K562 (cell line): ENCODE data around the gene DAW1. TPM values are rescaled to one million over a fixed set of nuclear protein-coding genes. Genes with fewer than 3 reads are reported as not detected.

ENCODE experiments used
- ATAC-seq: fragments of 200-7000 bp; cut with Tn5 transposase; 3 replicates; pipeline ENCODE4 v1.9.1; 2020; ENCODE audit warnings: moderate library complexity
- BruUV-seq: library from RNA; stranded (reverse); fragments of 400-500 nt; replicated peaks from 2 replicates; lab custom pipeline; 2021; lab: Mats Ljungman, UMichigan
- CTCF ChIA-PET: fragments of 300-600 bp; formaldehyde crosslinking; extraction: SDS; loops from one replicate; lab custom pipeline; 2021; ENCODE audit warnings: low intra/inter-chr PET ratio; lab: Yijun Ruan, JAX
- POLR2A ChIA-PET: fragments of 300-600, 350-650 bp; sonication (Branson Sonifier 250); formaldehyde crosslinking; extraction: SDS; loops from one replicate; lab custom pipeline; 2021; ENCODE audit warnings: antibody characterized with exemption, inconsistent platforms; lab: Yijun Ruan, JAX
- DNase-seq, 4 experiments: peaks; one replicate each; pipeline versions ENCODE4 v3.0.0 to v3.0.0-alpha.2; 2011 to 2018; ENCODE audit warnings: low spot score in 3 of 4, mixed read lengths in 3 of 4; ENCODE audit errors: extremely low read depth in 1 of 4
- FAIRE-seq: peaks from 2 replicates; lab custom pipeline; 2011; peaks lifted over from hg19 to GRCh38; lab: Jason Lieb, UNC
- H2AFZ ChIP-seq: 2 replicates; pipeline ENCODE4 v1.6.0; 2011; ENCODE audit warnings: low read depth, low read length, control low read depth, inconsistent platforms
- H3K27ac ChIP-seq: fragments of 200-600 bp; 3 replicates; pipeline ENCODE4 v1.8.0; 2011; ENCODE audit warnings: low read depth, mild to moderate bottlenecking, control low read depth, inconsistent platforms, low read length, moderate library complexity, mixed read lengths; ENCODE audit errors: extremely low read depth
- H3K27me3 ChIP-seq, 2 experiments: fragments of 300-600 bp in 1 of 2; 2 replicates in 1 of 2; 3 replicates in 1 of 2; pipeline versions ENCODE4 v1.6.0 to v1.8.0; 2011; ENCODE audit warnings: inconsistent platforms in 2 of 2, low read length in 2 of 2, mild to moderate bottlenecking in 1 of 2, mixed read lengths in 1 of 2, moderate library complexity in 1 of 2; ENCODE audit not compliant: control insufficient read depth in 2 of 2, insufficient read depth in 2 of 2
- H3K36me3 ChIP-seq: fragments of 300-600 bp; 3 replicates; pipeline ENCODE4 v1.8.0; 2011; ENCODE audit warnings: mild to moderate bottlenecking, low read length, inconsistent platforms; ENCODE audit not compliant: control insufficient read depth, insufficient read depth
- H3K4me1 ChIP-seq, 2 experiments: fragments of 200-600 bp in 1 of 2; replicated peaks in 1 of 2; 2 replicates in 1 of 2; 3 replicates in 1 of 2; pipeline versions ENCODE4 v1.5.1 to v1.8.0; 2011; ENCODE audit warnings: inconsistent platforms in 2 of 2, low read length in 2 of 2, mild to moderate bottlenecking in 1 of 2, mixed read lengths in 1 of 2, moderate library complexity in 1 of 2; ENCODE audit not compliant: control insufficient read depth in 2 of 2, insufficient read depth in 2 of 2
- H3K4me2 ChIP-seq: 2 replicates; pipeline ENCODE4 v1.6.1; 2011; ENCODE audit warnings: low read length, control low read depth, inconsistent platforms, mixed read lengths; ENCODE audit not compliant: insufficient read depth
- H3K4me3 ChIP-seq: fragments of 200-600 bp; sonication (generic), shearing (Covaris generic); 2 replicates; pipeline ENCODE4 v1.5.1; 2016; ENCODE audit warnings: control low read depth, inconsistent platforms
- H3K79me2 ChIP-seq: fragments of 200-600 bp; 3 replicates; pipeline ENCODE4 v1.8.0; 2011; ENCODE audit warnings: low read length, inconsistent platforms; ENCODE audit not compliant: control insufficient read depth, insufficient read depth
- H3K9ac ChIP-seq, 2 experiments: 2 replicates each; pipeline versions ENCODE4 v1.6.0 to v1.6.1; 2011; ENCODE audit warnings: low read depth in 2 of 2, low read length in 2 of 2, control low read depth in 1 of 2, inconsistent platforms in 1 of 2, mild to moderate bottlenecking in 1 of 2, mixed read lengths in 1 of 2; ENCODE audit not compliant: insufficient read depth in 1 of 2
- H3K9me1 ChIP-seq: one replicate; pipeline ENCODE4 v1.6.0; 2011; ENCODE audit warnings: inconsistent platforms, mild to moderate bottlenecking, low read length, moderate library complexity; ENCODE audit not compliant: control insufficient read depth, insufficient read depth
- H3K9me3 ChIP-seq: replicated peaks from 2 replicates; pipeline ENCODE4 v1.5.1; 2011; ENCODE audit warnings: low read depth, low read length, inconsistent platforms; ENCODE audit not compliant: control insufficient read depth, insufficient read depth
- H4K20me1 ChIP-seq: replicated peaks from 2 replicates; pipeline ENCODE4 v1.6.1; 2011; ENCODE audit warnings: low read length, inconsistent platforms, mixed read lengths; ENCODE audit not compliant: control insufficient read depth, insufficient read depth
- BRF2 ChIP-seq: IDR thresholded peaks from 3 replicates; pipeline ENCODE4 v1.6.1; 2011; ENCODE audit warnings: borderline replicate concordance, mild to moderate bottlenecking; ENCODE audit not compliant: insufficient read length, insufficient read depth
- CBX1 ChIP-seq: sonication (generic); IDR thresholded peaks from 2 replicates; pipeline ENCODE4 v1.6.1; 2016; ENCODE audit warnings: antibody characterized with exemption, low read depth, mild to moderate bottlenecking
- ELF1 ChIP-seq: fragments of 200-800 bp; sonication (Bioruptor generic); IDR thresholded peaks from 2 replicates; pipeline ENCODE4 v1.6.1; 2016; ENCODE audit warnings: missing genetic modification characterization, missing compliant biosample characterization
- FOXA1 ChIP-seq: fragments of 450-650 bp; IDR thresholded peaks from 2 replicates; pipeline ENCODE4 v1.6.1; 2016; ENCODE audit warnings: mild to moderate bottlenecking, borderline replicate concordance
- FOXA3 ChIP-seq, 2 experiments: fragments of 450-650 bp in 1 of 2; sonication (generic) in 1 of 2; formaldehyde crosslinking; IDR thresholded peaks in 1 of 2; conservative IDR thresholded peaks in 1 of 2; 2 replicates each; pipeline versions ENCODE4 v1.4.0 to v1.8.0; 2020 to 2022; ENCODE audit warnings: mild to moderate bottlenecking in 2 of 2, missing genetic modification reagents in 1 of 2
- MTF1 ChIP-seq: fragments of 250-450 bp; sonication (Bioruptor Pico); IDR thresholded peaks from 2 replicates; pipeline ENCODE4 v1.9.0; 2021; ENCODE audit warnings: moderate library complexity, mild to moderate bottlenecking, inconsistent platforms, borderline replicate concordance
- RAD21 ChIP-seq, 2 experiments: fragments of 250-450 bp in 1 of 2; fragments of 450-650 bp in 1 of 2; sonication (Bioruptor Pico) in 1 of 2; formaldehyde crosslinking in 1 of 2; IDR thresholded peaks in 1 of 2; conservative IDR thresholded peaks in 1 of 2; 2 replicates each; pipeline versions ENCODE4 v1.4.0 to v1.8.0; 2020 to 2022; ENCODE audit warnings: mild to moderate bottlenecking in 2 of 2, moderate library complexity in 1 of 2
- RHOXF2B ChIP-seq: fragments of 250-450 bp; sonication (Bioruptor Pico); conservative IDR thresholded peaks from 2 replicates; pipeline ENCODE4 v1.5.1; 2021
- ZNF512 ChIP-seq: IDR thresholded peaks from 2 replicates; pipeline ENCODE4 v1.6.1; 2016; ENCODE audit warnings: missing genetic modification characterization, missing compliant biosample characterization
- WGBS: fragments of 100-300 bp; shearing (Covaris generic); methylation state at CpG from one replicate; pipeline ENCODE4 v1.1.6; 2016; ENCODE audit warnings: low coverage, mixed read lengths; ENCODE audit not compliant: insufficient coverage; ENCODE audit errors: missing lambda C conversion rate; 5-methylcytosine and 5-hydroxymethylcytosine counted together
- in situ Hi-C: fragments of 300-500 bp; cut with MboI; formaldehyde crosslinking; loops from 4 replicates; pipeline ENCODE4 v1.15.0; 2018; ENCODE audit warnings: inconsistent platforms, mixed read lengths
- intact Hi-C: fragments of 100-400 bp; cut with micrococcal nuclease; formaldehyde crosslinking; loops from 2 replicates; pipeline ENCODE4 v1.14.2; 2022
- polyA plus RNA-seq, 8 experiments: library from polyadenylated mRNA; depleted of rRNA in 4 of 8; stranded (reverse) in 5 of 8; unstranded in 3 of 8; fragments of >200 nt; fragmentation: Nextera tagmentation in 2 of 8; fragmentation: Illumina TruSeq in 1 of 8; extraction: Ambion mirVana in 2 of 8; extraction: Trizol in 1 of 8; gene quantifications; 2 replicates each; pipeline versions ENCODE4 v1.2.1 to v1.2.3, GENCODE V29; 2011 to 2014; ENCODE audit warnings: inconsistent platforms in 1 of 8, missing spikeins in 1 of 8
- total RNA-seq, 7 experiments: library from RNA; depleted of rRNA in 6 of 7; stranded (reverse); fragments of >200 nt in 6 of 7; fragmentation: Illumina TruSeq in 2 of 7; extraction: Trizol in 2 of 7; gene quantifications; 2 replicates each; pipeline versions ENCODE4 v1.2.1 to v1.2.3, GENCODE V29; 2011 to 2021; ENCODE audit warnings: low replicate concordance in 1 of 7

Gene DAW1
- total and polyA plus RNA-seq, 9 of the 15 experiments (the other 6 are each of a cell fraction or from before 2014, with no cell fraction given) = not detected

GRCh38 chr2:227855440-227855839 is 16.0 kb upstream of the DAW1 start:
- Histone ChIP-seq H3K4me1 (no peaks in the 10 kb centered on the region), H3K4me2 (no peak overlapping the region), H3K36me3 (no peaks in the 10 kb centered on the region), H3K79me2 (no peaks in the 10 kb centered on the region), H3K27me3 (no peaks in the 10 kb centered on the region), H3K4me3 (no peak overlapping the region), H3K9ac (no peak overlapping the region), H2AFZ (no peak overlapping the region), H3K9me1 (no peaks in the 10 kb centered on the region), H3K9me3 (no peaks in the 10 kb centered on the region), H4K20me1 (no peaks in the 10 kb centered on the region), H3K27ac (no peak overlapping the region)
- DNase-seq (no peak), FAIRE-seq (no peak), ATAC-seq (no peak)
- POLR2A ChIA-PET = no interaction called here
- WGBS = 0% methylated on average over 2 of the region's 3 CpGs
- TF ChIP-seq ZNF512 (tag) (no peak), RAD21 (CRISPR knock-in tag; conservative IDR thresholded peaks at IDR 0.05 in 1 of 2, IDR thresholded peaks at IDR 0.05 in 1 of 2) (no peak), RHOXF2B (no peak), FOXA3 (CRISPR knock-in tag; conservative IDR thresholded peaks at IDR 0.05 in 1 of 2, IDR thresholded peaks at IDR 0.05 in 1 of 2) (no peak), FOXA1 (no peak), CBX1 (no peak), BRF2 (no peak), MTF1 (CRISPR knock-in tag) (no peak), ELF1 (tag) (no peak)
- in situ Hi-C loops (no loop called here), intact Hi-C loops (no loop called here)
- CTCF ChIA-PET = no interaction called here
- BruUV-seq = no TSS peak
